ENCODE data around the gene PNPLA5.
"Not testable (repeated sequence)": the region's sequence is repeated elsewhere in the genome, so short reads cannot be mapped to it uniquely, and the experiment has no call there.

Gene PNPLA5

DNA sequence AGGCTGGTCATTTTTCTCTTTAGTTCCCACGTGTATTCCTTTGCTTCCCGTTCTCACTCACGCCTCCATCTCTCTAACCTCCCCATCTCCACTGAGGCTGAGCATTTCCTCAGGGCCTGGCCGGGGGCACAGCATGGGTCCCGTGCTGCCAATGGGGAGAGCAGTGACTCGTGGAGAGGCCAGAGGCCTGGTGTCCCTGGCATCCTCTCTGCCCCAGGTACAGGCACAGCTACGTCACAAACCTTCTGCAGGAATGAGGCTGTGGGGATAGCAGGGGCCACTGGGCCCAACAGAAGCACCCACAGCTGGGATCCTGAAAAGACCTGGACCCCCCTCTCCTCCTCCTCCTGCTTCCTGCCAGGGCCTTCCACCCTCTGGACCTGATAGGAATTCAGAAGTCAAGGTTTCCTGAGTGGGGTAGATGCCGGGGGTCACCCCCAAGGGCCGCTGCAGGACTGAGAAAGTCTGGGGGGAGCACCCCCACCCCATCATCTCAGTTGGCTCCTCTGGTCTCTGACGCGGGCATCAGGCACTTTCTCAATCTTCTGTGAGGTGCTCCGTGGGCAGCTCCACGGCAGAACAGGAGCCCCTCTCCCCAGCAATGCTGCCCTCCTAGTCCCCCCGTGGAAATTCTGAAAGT is 11.8 kb downstream of the PNPLA5 start:
- ChIA-PET POLR2A (no interaction called here), CTCF (interaction anchor here (7.0 kb wide), 1 partner anchor 18 kb away, joined by 85 read pairs; no protein-coding TSS in a partner anchor)
- DNase-seq (ENCODE audit: extremely low spot score) = no peak
- TF ChIP-seq CTCF (IDR thresholded peaks at IDR 0.05; ENCODE audit: control extremely low read depth, extremely low read depth, low read depth, missing control alignments) = no peak

DNA sequence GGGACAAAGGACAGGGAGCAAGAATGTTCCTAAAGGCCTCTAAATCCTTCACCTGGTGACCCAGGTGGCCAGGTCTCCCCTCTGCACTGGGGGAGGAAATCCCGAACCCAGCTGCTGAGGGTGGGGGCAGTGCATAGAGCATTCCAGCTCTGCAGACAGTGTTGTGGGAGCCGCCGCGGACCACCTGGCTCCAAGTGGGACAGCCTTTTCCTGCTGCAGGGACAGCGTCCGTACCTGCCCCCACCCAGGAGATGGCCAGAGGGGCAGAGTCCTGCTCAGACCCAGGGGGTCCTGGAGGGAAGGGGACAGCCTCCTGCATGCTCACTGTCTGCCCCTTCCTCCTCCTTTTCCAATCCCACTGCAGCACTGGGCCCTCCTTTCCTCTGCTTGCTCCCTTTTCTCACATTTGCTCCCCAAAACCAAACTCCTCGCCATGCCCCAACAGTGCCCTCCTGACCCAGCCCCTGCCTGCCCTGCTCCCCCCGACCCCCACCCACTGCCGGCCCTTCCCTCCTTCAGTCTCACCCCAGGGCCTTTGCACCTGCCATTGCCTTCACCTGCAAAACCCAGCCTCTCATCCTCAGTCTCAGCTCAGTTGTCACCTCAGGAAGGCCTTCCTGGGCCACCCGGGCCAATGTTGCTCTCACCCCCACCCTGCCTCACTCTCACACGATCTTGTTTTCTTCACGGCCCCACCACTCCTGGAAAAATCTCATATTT is 12.8 kb downstream of the PNPLA5 start:
- no peak for DNase-seq (ENCODE audit: extremely low spot score)
- TF ChIP-seq CTCF (IDR thresholded peaks at IDR 0.05; ENCODE audit: control extremely low read depth, extremely low read depth, low read depth, missing control alignments) = no peak
- ChIA-PET POLR2A (no interaction called here), CTCF (no interaction called here)

DNA sequence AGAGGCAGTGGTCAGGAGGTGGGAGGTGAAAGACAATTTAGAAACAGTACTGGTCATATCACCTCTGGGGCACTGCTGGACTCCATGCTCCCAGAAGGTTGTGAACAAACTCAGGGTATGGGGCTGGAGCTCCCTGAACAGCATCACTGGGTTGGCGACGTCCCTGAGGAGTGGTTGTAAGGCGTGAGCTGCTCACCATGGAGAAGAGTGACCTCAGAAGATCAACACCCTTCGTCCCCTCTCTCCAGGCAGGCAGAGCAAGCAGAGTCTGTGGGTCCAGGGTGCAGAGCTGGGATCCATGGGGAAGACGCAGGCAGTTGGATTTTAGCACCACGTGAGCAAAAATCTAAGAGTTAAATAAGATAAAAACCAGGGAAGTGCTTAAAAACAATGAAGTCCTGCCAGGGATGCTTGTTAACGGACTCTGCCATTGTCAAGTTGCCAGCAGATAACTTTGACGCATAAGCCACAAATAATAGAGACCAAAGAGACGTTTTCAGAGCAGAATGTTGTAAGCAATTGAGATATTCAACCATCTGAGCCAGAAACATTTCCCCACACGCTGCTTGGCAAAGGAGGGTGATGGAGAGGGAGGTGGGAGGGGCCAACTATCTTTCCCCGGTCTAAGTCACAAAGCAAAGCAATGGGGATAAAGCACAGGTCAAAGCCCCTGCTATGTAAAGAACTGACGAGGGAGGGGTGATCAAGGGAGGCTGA is 13.6 kb downstream of the PNPLA5 start:
- POLR2A ChIA-PET = no interaction called here

DNA sequence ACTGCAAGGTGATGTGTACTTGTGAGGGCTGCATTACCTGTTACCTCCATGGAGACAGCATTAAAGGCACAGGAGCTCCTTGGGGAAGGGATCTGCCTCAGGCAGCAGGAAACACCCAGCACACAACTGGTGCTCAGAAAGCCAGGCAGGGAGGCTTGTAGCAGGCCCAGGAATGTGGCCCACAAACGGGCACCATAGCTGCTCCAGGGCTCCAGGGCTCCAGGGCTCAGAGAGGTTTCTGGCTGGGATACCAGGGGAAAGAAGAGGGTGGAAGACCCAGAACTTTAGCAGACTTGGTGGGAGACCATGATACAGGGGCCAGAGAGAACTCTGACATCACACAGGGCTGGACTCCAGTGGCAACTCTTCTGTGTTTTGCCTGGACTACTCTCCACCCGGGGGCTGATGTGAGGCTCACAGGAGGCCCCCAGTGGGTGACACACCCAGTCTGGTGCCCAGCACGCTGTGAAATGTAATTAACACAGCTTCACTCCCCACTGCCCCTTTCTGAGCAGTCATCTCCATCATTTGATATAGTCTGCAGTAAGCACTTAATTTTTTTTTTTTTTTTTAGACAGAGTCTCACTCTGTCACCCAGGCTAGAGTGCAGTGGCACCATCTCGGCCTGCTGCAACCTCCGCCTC is 14.8 kb downstream of the PNPLA5 start:
- ChIA-PET CTCF (interaction anchor here (0.9 to 2.3 kb wide), 6 partner anchors 8 to 25 kb away, joined by 3 to 11 read pairs (median 3); no protein-coding TSS in a partner anchor), POLR2A (no interaction called here)
- TF ChIP-seq CTCF (IDR thresholded peaks at IDR 0.05; ENCODE audit: control extremely low read depth, extremely low read depth, low read depth, missing control alignments) = no peak
- no peak for DNase-seq (ENCODE audit: extremely low spot score)

More for the DNA sequence above, 13.6 kb downstream of the PNPLA5 start:
- CTCF ChIA-PET = interaction anchor here (0.9 to 1.7 kb wide), 2 partner anchors 9 to 12 kb away, joined by 3 to 4 read pairs; no protein-coding TSS in a partner anchor
- no peak for TF ChIP-seq CTCF (IDR thresholded peaks at IDR 0.05; ENCODE audit: control extremely low read depth, extremely low read depth, low read depth, missing control alignments)
- no peak for DNase-seq (ENCODE audit: extremely low spot score)

DNA sequence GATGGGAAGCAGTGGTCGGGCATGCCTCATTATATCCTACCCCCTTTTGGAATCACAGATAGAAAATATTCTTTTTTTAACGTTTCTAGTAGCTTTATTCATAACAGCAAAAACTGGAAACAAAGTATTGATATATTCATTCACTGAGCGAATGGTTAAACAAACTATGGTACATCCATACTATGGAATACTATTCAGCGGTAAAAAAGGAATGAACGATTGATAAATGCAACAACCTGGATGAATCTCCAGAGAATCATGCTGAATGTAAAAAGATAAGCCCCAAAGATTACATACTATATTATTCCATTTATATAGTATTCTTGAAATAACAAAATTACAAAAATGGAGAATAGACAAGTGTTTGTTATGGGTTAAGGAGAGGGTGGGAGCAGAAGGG is 22.0 kb downstream of the PNPLA5 start:
- no peak for DNase-seq (ENCODE audit: extremely low spot score)
- POLR2A ChIA-PET = no interaction called here
- CTCF ChIA-PET = no interaction called here
- no peak for TF ChIP-seq CTCF (IDR thresholded peaks at IDR 0.05; ENCODE audit: control extremely low read depth, extremely low read depth, low read depth, missing control alignments)

DNA sequence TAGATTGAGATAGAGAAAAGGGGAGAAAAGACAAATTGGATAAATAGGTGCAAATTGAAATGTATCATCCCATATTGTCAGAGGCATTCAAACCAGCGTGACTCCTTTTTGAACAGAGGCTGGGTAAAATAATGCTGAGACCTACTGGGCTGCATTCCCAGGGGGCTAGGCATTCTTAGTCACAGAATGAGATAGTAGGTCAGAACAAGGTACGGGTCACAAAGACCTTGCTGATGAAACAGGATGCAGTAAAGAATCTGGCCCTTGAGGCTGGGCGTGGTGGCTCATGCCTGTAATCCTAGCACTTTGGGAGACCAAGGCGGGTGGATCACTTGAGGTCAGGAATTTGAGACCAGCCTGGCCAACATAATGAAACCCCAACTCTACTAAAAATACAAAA is 22.8 kb downstream of the PNPLA5 start:
- DNase-seq (ENCODE audit: extremely low spot score); POLR2A ChIA-PET: not testable (repeated sequence)
- CTCF ChIA-PET = interaction anchor here (2.1 kb wide), 1 partner anchor 14 kb away, joined by 7 read pairs; no protein-coding TSS in a partner anchor
